DMS114 treated with DMSO at 0.1 percent for 48 hours (cell line): ENCODE data around the gene GFPT2.

Source experiments
- DNase-seq: peaks from one replicate; lab custom pipeline; 2025; ENCODE audit not compliant: unreplicated experiment; lab: John Stamatoyannopoulos, UW

GFPT2 gene

GRCh38 chr5:180378438-180379344, 25.6 kb upstream of the GFPT2 start:
- DNase-seq: no peak

- DNase-seq: no peak
These were observed 24.5 kb upstream of the GFPT2 start for GRCh38 chr5:180377556-180378197.

DNA sequence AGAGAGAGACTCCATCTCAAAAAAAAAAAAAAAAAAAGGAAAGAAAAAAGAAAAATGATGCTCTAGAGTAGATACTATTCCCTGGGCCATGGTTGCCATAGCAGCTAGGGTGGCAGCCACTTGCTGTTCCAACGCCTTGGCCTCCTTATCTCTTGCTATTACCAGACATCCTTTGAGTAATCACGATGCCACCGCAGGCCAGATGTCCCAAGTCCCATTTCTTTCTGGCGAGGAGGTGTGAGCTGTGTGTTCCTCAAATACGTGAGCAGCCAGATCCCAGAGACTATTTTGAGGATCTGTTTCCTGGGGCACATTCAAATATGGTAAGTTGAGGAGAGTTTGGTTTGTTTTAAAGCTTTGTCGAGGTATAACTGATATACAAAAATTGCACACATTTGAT, 23.4 kb upstream of the GFPT2 start:
- no peak for DNase-seq

DNA sequence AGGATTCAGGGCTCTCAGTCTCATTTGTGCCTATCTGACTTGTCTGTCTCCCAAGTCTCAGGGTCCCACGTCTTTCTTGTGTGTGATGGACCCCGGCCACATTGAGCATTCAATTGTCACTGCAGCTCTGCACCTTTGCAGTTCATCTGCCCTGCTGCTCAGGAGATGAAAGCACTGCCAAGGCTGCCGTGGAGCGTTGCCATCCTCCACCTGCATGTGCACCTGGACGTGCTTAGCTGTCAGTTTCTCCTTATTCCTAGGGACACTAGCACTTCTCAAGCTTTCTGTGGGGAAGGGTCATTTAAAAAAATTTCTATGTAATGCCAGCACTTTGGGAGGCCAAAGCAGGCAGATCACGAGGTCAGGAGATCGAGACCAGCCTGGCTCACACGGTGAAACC, 22.8 kb upstream of the GFPT2 start:
- no peak for DNase-seq

GRCh38 chr5:180375291-180375690, 22.2 kb upstream of the GFPT2 start:
- DNase-seq: no peak

DNA sequence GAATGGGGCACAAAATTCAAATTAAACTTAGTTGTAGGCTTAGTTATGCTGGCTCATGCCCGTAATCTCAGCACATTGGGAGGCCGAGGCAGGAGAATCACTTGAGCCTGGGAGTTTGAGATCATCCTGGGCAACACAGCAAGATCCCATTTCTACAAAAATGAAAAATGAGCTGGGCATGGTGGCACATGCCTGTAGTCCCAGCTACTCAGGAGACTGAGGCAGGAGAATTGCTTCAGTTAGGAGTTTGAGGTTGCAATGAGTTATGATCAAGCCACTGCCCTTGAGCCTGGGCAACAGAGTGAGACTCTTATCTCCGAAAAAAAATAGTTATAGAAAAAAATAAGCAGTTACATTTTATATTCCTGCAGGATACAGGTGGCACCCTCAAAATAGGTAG, 20.7 kb upstream of the GFPT2 start:
- DNase-seq: no peak

DNA sequence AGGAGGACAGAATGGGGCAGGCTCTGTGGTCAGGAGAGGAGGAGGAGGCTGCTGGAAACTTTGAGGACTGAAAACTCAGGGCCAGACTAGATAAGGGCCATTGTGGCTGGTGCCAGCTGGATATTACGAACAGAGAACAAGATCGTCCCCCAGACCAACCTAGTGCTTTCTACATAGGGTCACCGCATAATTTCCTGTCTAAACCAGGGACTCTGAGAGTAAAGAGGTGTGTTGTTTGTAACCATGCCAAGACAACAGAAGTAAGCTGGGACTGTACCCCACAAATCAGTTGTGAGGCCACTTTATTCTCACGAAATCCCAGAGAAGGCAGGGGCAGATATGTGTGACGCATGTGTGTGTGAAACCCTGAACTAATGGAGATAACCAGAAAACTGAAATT, 20.3 kb upstream of the GFPT2 start:
- DNase-seq: no peak

DNA sequence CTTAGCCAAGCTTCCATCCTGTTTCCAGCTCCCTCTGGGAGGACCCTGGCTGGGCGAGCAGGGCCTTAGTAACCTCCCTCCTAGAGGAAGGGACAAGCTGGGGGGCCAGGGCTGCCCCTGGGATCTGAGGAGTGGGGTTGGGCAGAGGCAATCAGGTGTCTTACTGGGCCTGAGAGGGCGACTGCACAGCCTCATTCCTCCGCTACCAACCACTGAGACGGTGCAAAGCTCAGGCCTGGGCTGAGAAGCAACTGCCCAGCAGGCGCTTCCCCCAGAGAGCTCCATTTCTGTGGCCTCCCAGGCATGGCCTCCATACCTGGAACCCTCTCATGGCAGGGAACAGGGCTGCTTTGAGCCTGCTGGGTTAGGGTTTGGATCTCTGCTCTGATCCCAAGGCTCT, 18.8 kb upstream of the GFPT2 start:
- DNase-seq: no peak

DNA sequence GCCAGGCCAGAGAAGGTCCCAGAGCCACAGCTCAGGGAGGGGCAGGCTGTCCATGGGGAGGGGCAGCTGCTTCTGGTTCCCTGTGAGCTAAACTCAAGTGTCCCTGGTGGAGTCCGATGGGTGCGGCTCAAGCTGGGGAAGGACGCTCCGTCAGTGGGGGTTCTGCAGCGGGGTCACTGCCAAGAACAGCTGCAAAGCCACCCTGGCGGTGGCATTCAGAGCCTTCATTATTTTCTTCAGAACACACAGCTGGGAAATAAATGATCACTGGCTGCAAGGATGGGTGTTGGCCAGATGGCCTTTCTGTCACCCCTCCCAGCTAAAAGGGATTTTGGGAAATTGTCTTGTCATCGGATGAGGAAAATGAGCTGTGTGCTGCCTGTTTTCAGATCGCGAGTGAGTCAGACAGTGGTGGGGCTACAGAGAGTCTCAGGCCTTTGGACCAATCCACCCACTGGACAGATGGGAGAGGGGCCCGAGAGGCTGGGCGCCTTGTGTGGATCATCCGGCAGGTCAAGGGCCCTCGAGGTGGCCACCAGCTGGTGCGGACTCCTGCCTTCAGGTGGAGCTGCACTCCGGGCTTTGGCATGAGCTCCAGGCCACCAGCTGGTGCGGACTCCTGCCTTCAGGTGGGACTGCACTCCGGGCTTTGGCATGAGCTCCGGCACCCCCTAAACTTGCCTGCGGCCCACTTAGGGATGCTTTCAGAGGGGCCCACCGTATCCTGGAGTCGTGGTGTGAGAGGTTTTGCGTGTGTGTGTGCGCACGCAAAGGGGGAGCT, 17.9 kb upstream of the GFPT2 start:
- DNase-seq: no peak

DNA sequence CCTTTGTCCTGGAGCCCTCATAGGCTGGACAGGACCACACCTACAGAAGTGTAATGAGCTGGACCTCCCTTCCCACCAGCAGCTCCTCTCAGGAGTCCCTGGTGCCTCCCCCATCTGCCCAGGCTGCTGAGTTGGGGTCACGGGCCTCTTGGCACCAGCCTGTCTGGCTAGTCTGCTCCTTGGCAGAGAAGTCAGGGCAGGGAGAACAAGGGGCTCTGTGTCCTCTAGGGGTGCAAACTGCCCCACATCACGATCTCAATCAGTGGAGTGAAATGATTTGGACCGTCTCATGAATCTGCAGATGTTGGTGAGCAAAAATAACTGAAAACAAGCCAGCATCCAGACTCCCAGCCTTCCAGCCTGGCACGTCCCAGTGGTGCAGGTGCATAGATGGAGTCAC, 14.9 kb upstream of the GFPT2 start:
- DNase-seq: no peak

- DNase-seq: no peak
These were observed 14.2 kb upstream of the GFPT2 start for GRCh38 chr5:180367300-180367699.

GRCh38 chr5:180366326-180366725, 13.2 kb upstream of the GFPT2 start:
- no peak for DNase-seq

DNA sequence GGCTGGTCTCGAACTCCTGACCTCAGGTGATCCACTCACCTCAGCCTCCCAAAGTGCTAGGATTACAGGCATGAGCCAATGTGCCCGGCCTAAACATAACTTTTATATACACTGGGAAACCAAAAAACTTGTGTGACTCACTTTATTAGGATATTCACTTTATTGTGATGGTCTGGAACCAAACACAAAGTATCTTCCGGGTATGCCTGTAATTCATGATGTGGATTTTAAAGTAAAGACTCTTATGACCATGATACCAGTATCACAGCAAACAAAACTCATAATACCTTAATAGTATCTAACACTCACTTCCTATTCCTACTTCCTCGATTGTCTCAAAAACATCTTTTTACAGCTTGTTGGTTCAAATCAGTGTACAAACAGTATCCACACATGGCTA, 12.7 kb upstream of the GFPT2 start:
- DNase-seq: no peak

- DNase-seq: no peak
These were observed 11.2 kb upstream of the GFPT2 start for GRCh38 chr5:180364306-180364856.

DNA sequence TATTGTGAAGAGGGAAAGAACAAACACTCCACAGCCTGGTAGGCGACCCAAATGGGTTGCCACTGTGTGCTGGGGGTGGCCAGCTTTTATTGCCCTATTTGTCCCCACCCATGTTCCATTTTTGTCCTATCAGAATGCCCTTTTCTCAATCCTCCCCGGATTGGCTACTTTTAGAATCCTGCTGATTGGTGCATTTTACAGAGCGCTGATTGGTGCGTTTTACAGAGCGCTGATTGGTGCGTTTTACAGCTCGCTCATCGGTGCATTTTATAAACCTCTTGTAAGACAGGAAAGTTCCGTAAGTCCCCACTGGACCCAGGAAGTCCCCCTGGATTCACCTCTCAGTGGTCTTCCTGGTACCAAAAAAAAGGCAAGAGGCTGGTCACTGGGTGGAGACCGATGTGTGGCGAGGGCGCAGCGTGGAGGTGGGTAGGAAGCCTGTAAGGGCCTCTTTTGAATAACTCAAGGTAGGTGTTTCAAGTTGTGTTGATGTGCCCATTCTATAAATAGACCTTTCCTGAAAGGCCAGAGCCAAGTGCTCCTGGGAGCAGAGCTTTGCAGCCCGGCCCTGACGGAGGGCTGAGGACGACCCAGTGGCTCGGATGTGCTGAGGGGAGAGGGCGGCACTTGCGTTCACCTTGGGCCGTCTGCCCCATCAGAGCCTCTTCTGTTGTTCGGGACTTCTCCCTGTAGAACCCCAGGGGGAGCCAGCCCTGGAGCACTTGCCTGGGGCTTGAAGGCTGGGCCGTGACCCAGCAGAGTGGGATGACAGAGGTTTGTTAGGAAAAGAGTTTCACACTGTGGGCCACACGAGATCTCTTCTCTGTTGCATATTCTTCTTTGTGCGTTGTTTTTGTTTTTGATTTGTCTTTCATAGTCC, 7.2 kb upstream of the GFPT2 start:
- DNase-seq: no peak

DNA sequence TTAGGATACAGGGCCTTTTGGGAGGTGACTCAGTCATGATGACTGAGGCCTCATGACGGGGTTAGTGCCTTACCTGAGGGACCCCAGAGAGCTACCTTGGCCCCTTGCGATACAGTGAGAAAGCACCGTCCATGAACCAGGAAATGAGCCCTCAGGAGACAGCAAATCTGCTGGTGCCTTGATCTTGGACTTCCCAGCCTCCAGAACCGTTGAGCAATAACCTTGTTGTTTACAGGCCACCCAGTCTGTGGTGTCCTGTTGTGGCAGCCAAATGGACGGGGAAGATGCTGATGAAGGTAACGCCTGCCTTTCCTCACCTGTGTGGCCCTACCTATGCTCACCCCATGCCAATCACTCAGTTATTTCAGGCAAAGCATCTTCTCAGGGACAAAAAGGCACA, 5.6 kb upstream of the GFPT2 start:
- no peak for DNase-seq

DNA sequence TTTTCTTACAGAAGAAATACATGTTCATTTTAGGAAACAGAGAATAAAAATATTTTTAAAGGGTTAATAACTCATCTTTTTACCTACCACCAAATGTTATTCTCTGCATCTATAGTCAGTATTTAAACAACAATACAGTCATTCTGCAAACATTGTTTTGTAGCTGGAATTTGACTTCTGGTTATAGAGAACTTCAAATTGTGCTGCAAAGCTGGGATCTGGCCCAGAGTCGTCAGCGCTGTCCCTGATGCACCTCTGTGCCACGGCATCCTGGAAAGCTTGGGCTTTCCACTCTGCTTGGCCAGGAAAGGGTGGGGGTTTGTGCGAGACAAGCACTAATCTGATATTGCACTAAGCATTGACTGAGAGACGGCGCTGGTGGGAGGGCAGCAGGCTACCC, 5.0 kb upstream of the GFPT2 start:
- DNase-seq: no peak

GRCh38 chr5:180354966-180355365, 1.8 kb upstream of the GFPT2 start:
- DNase-seq: no peak

DNA sequence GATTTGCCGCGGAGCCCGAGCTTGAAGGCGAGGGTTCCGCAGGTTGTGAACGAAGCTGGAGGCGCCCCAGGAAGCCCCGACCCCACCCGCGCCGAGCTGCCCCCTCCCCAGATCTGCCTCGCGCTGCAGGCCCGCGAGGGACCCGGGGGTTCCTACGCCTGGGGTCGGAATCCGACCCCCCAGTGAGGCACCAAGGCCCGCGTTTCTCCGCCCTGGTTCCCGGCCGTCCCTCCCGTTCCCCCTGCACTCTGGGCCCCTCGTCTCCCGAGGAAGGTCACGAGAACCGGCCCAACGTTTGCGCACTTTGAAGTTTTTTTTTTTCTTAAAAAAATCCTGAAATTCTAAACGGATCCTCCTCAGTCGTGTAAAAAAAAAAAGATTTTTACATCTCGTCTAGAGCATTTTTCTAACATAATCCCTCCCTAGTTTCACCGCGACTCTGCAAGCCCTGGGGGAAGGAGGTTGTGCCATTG, 880 bp upstream of the GFPT2 start:
- DNase-seq: no peak
